ENCODE measurements around the gene MGAT5B.

- TF ChIP-seq FOXK2 (conservative IDR thresholded peaks at IDR 0.05 in 1 of 2, IDR thresholded peaks at IDR 0.05 in 1 of 2; ENCODE audit: low read depth in 2 of 2): no peak
- TF ChIP-seq HDGF (IDR thresholded peaks at IDR 0.05): no peak
- no peak for TF ChIP-seq MLLT1 (IDR thresholded peaks at IDR 0.05)
- TF ChIP-seq USF1 (CRISPR knock-in tag; IDR thresholded peaks at IDR 0.05): no peak
- no peak for TF ChIP-seq EZH2 (IDR thresholded peaks at IDR 0.05; ENCODE audit: borderline replicate concordance, low read depth, low read length)
- no peak for TF ChIP-seq ZBTB33 (CRISPR knock-in tag; IDR thresholded peaks at IDR 0.05)
- TF ChIP-seq REST (IDR thresholded peaks at IDR 0.05; ENCODE audit: borderline replicate concordance): no peak
- no peak for TF ChIP-seq REST (CRISPR knock-in tag; IDR thresholded peaks at IDR 0.05; ENCODE audit: low read depth)
- no peak for TF ChIP-seq SIX5 (IDR thresholded peaks at IDR 0.05; ENCODE audit: borderline replicate concordance in 1 of 2, insufficient read depth in 1 of 2, low read depth in 1 of 2, low read length in 2 of 2)
- TF ChIP-seq MAZ (CRISPR knock-in tag; conservative IDR thresholded peaks at IDR 0.05 in 1 of 2, IDR thresholded peaks at IDR 0.05 in 1 of 2): no peak
- TF ChIP-seq DPF2 (IDR thresholded peaks at IDR 0.05): no peak
- TF ChIP-seq ZNF512 (tag; IDR thresholded peaks at IDR 0.05): no peak
These were observed 50.6 kb downstream of the MGAT5B start for GRCh38 chr17:76918811-76919210.
